Cortex of kidney (tissue), 1 donor: Measurements from ENCODE around the gene IMMP1L.

ENCODE experiments used
- DNase-seq: peaks from one replicate; lab custom pipeline; 2025; lab: John Stamatoyannopoulos, UW

The IMMP1L gene

GRCh38 chr11:31387379-31387778 lies 122.0 kb downstream of the IMMP1L start:
- no peak for DNase-seq

GRCh38 chr11:31383116-31383515 lies 126.3 kb downstream of the IMMP1L start:
- DNase-seq = no peak
